K562 (cell line): ENCODE data around the gene NEDD8. TPM values are rescaled to one million over a fixed set of nuclear protein-coding genes. Genes with fewer than 3 reads are reported as not detected.

Experiments used
- ATAC-seq: fragments of 200-7000 bp; cut with Tn5 transposase; 3 replicates; pipeline ENCODE4 v1.9.1; 2020; ENCODE audit warnings: moderate library complexity
- BruUV-seq: library from RNA; stranded (reverse); fragments of 400-500 nt; replicated peaks from 2 replicates; lab custom pipeline; 2021; lab: Mats Ljungman, UMichigan
- CTCF ChIA-PET: fragments of 300-600 bp; formaldehyde crosslinking; extraction: SDS; loops from one replicate; lab custom pipeline; 2021; ENCODE audit warnings: low intra/inter-chr PET ratio; lab: Yijun Ruan, JAX
- POLR2A ChIA-PET: fragments of 300-600, 350-650 bp; sonication (Branson Sonifier 250); formaldehyde crosslinking; extraction: SDS; loops from one replicate; lab custom pipeline; 2021; ENCODE audit warnings: antibody characterized with exemption, inconsistent platforms; lab: Yijun Ruan, JAX
- DNase-seq, 4 experiments: peaks; one replicate each; pipeline versions ENCODE4 v3.0.0 to v3.0.0-alpha.2; 2011 to 2018; ENCODE audit warnings: low spot score in 3 of 4, mixed read lengths in 3 of 4; ENCODE audit errors: extremely low read depth in 1 of 4
- FAIRE-seq: peaks from 2 replicates; lab custom pipeline; 2011; peaks lifted over from hg19 to GRCh38; lab: Jason Lieb, UNC
- H2AFZ ChIP-seq: 2 replicates; pipeline ENCODE4 v1.6.0; 2011; ENCODE audit warnings: low read depth, low read length, control low read depth, inconsistent platforms
- H3K27ac ChIP-seq: fragments of 200-600 bp; 3 replicates; pipeline ENCODE4 v1.8.0; 2011; ENCODE audit warnings: low read depth, mild to moderate bottlenecking, control low read depth, inconsistent platforms, low read length, moderate library complexity, mixed read lengths; ENCODE audit errors: extremely low read depth
- H3K27me3 ChIP-seq, 2 experiments: fragments of 300-600 bp in 1 of 2; 2 replicates in 1 of 2; 3 replicates in 1 of 2; pipeline versions ENCODE4 v1.6.0 to v1.8.0; 2011; ENCODE audit warnings: inconsistent platforms in 2 of 2, low read length in 2 of 2, mild to moderate bottlenecking in 1 of 2, mixed read lengths in 1 of 2, moderate library complexity in 1 of 2; ENCODE audit not compliant: control insufficient read depth in 2 of 2, insufficient read depth in 2 of 2
- H3K36me3 ChIP-seq: fragments of 300-600 bp; 3 replicates; pipeline ENCODE4 v1.8.0; 2011; ENCODE audit warnings: mild to moderate bottlenecking, low read length, inconsistent platforms; ENCODE audit not compliant: control insufficient read depth, insufficient read depth
- H3K4me1 ChIP-seq, 2 experiments: fragments of 200-600 bp in 1 of 2; replicated peaks in 1 of 2; 2 replicates in 1 of 2; 3 replicates in 1 of 2; pipeline versions ENCODE4 v1.5.1 to v1.8.0; 2011; ENCODE audit warnings: inconsistent platforms in 2 of 2, low read length in 2 of 2, mild to moderate bottlenecking in 1 of 2, mixed read lengths in 1 of 2, moderate library complexity in 1 of 2; ENCODE audit not compliant: control insufficient read depth in 2 of 2, insufficient read depth in 2 of 2
- H3K4me2 ChIP-seq: 2 replicates; pipeline ENCODE4 v1.6.1; 2011; ENCODE audit warnings: low read length, control low read depth, inconsistent platforms, mixed read lengths; ENCODE audit not compliant: insufficient read depth
- H3K4me3 ChIP-seq: fragments of 200-600 bp; sonication (generic), shearing (Covaris generic); 2 replicates; pipeline ENCODE4 v1.5.1; 2016; ENCODE audit warnings: control low read depth, inconsistent platforms
- H3K79me2 ChIP-seq: fragments of 200-600 bp; 3 replicates; pipeline ENCODE4 v1.8.0; 2011; ENCODE audit warnings: low read length, inconsistent platforms; ENCODE audit not compliant: control insufficient read depth, insufficient read depth
- H3K9ac ChIP-seq, 2 experiments: 2 replicates each; pipeline versions ENCODE4 v1.6.0 to v1.6.1; 2011; ENCODE audit warnings: low read depth in 2 of 2, low read length in 2 of 2, control low read depth in 1 of 2, inconsistent platforms in 1 of 2, mild to moderate bottlenecking in 1 of 2, mixed read lengths in 1 of 2; ENCODE audit not compliant: insufficient read depth in 1 of 2
- H3K9me1 ChIP-seq: one replicate; pipeline ENCODE4 v1.6.0; 2011; ENCODE audit warnings: inconsistent platforms, mild to moderate bottlenecking, low read length, moderate library complexity; ENCODE audit not compliant: control insufficient read depth, insufficient read depth
- H3K9me3 ChIP-seq: replicated peaks from 2 replicates; pipeline ENCODE4 v1.5.1; 2011; ENCODE audit warnings: low read depth, low read length, inconsistent platforms; ENCODE audit not compliant: control insufficient read depth, insufficient read depth
- H4K20me1 ChIP-seq: replicated peaks from 2 replicates; pipeline ENCODE4 v1.6.1; 2011; ENCODE audit warnings: low read length, inconsistent platforms, mixed read lengths; ENCODE audit not compliant: control insufficient read depth, insufficient read depth
- DNMT1 ChIP-seq: fragments of 450-650 bp; IDR thresholded peaks from 2 replicates; pipeline ENCODE4 v1.6.1; 2016; ENCODE audit warnings: antibody characterized with exemption, mild to moderate bottlenecking
- EP400 ChIP-seq: fragments of 450-650 bp; IDR thresholded peaks from 2 replicates; pipeline ENCODE4 v1.6.1; 2017; ENCODE audit warnings: antibody characterized with exemption, mild to moderate bottlenecking, moderate library complexity
- HDAC8 ChIP-seq: fragments of 450-650 bp; IDR thresholded peaks from 2 replicates; pipeline ENCODE4 v1.6.1; 2016; ENCODE audit warnings: mild to moderate bottlenecking, missing genetic modification characterization, moderate library complexity, missing compliant biosample characterization
- HMG20B ChIP-seq: fragments of 250-450 bp; sonication (Bioruptor Pico); IDR thresholded peaks from 2 replicates; pipeline ENCODE4 v1.5.0; 2021; ENCODE audit warnings: mild to moderate bottlenecking
- KAT7 ChIP-seq: sonication (generic); formaldehyde crosslinking; IDR thresholded peaks from 2 replicates; pipeline ENCODE4 v1.8.0; 2022; ENCODE audit warnings: missing genetic modification reagents, mild to moderate bottlenecking, borderline replicate concordance
- MAZ ChIP-seq, 2 experiments: fragments of 450-650 bp in 1 of 2; sonication (generic) in 1 of 2; formaldehyde crosslinking; IDR thresholded peaks in 1 of 2; conservative IDR thresholded peaks in 1 of 2; 2 replicates each; pipeline versions ENCODE4 v1.4.0 to v1.5.0; 2020; ENCODE audit warnings: mild to moderate bottlenecking in 1 of 2, missing genetic modification reagents in 1 of 2
- NR2C1 ChIP-seq, 2 experiments: fragments of 450-650 bp; IDR thresholded peaks; 2 replicates each; pipeline ENCODE4 v1.6.1; 2017; ENCODE audit warnings: mild to moderate bottlenecking in 2 of 2, antibody characterized with exemption in 1 of 2, inconsistent platforms in 1 of 2, missing compliant biosample characterization in 1 of 2, missing genetic modification characterization in 1 of 2
- PKNOX1 ChIP-seq: fragments of 450-650 bp; IDR thresholded peaks from 2 replicates; pipeline ENCODE4 v1.6.1; 2016
- RAD51 ChIP-seq: fragments of 450-650 bp; IDR thresholded peaks from 2 replicates; pipeline ENCODE4 v1.7.1; 2016; ENCODE audit warnings: low read depth, mild to moderate bottlenecking, borderline replicate concordance
- RBM34 ChIP-seq: fragments of 200-400 bp; formaldehyde crosslinking; IDR thresholded peaks from 2 replicates; pipeline ENCODE4 v1.6.1; 2018; ENCODE audit warnings: low read length, borderline replicate concordance; ENCODE audit not compliant: insufficient read depth
- SMAD4 ChIP-seq: fragments of 250-450 bp; sonication (Bioruptor Pico); conservative IDR thresholded peaks from 2 replicates; pipeline ENCODE4 v1.8.0; 2021; ENCODE audit warnings: inconsistent platforms, mild to moderate bottlenecking, moderate library complexity
- TSC22D4 ChIP-seq: fragments of 450-650 bp; IDR thresholded peaks from 2 replicates; pipeline ENCODE4 v1.6.1; 2016; ENCODE audit warnings: missing genetic modification characterization, missing biosample characterization, control low read depth
- ZNF217 ChIP-seq: sonication (generic); formaldehyde crosslinking; IDR thresholded peaks from 2 replicates; pipeline ENCODE4 v1.8.0; 2022; ENCODE audit warnings: mild to moderate bottlenecking, missing genetic modification reagents
- ZNF431 ChIP-seq: sonication (generic); formaldehyde crosslinking; IDR thresholded peaks from 2 replicates; pipeline ENCODE4 v1.8.0; 2022; ENCODE audit warnings: mild to moderate bottlenecking, missing genetic modification reagents
- WGBS: fragments of 100-300 bp; shearing (Covaris generic); methylation state at CpG from one replicate; pipeline ENCODE4 v1.1.6; 2016; ENCODE audit warnings: low coverage, mixed read lengths; ENCODE audit not compliant: insufficient coverage; ENCODE audit errors: missing lambda C conversion rate; 5-methylcytosine and 5-hydroxymethylcytosine counted together
- in situ Hi-C: fragments of 300-500 bp; cut with MboI; formaldehyde crosslinking; loops from 4 replicates; pipeline ENCODE4 v1.15.0; 2018; ENCODE audit warnings: inconsistent platforms, mixed read lengths
- intact Hi-C: fragments of 100-400 bp; cut with micrococcal nuclease; formaldehyde crosslinking; loops from 2 replicates; pipeline ENCODE4 v1.14.2; 2022
- polyA plus RNA-seq, 8 experiments: library from polyadenylated mRNA; depleted of rRNA in 4 of 8; stranded (reverse) in 5 of 8; unstranded in 3 of 8; fragments of >200 nt; fragmentation: Nextera tagmentation in 2 of 8; fragmentation: Illumina TruSeq in 1 of 8; extraction: Ambion mirVana in 2 of 8; extraction: Trizol in 1 of 8; gene quantifications; 2 replicates each; pipeline versions ENCODE4 v1.2.1 to v1.2.3, GENCODE V29; 2011 to 2014; ENCODE audit warnings: inconsistent platforms in 1 of 8, missing spikeins in 1 of 8
- total RNA-seq, 7 experiments: library from RNA; depleted of rRNA in 6 of 7; stranded (reverse); fragments of >200 nt in 6 of 7; fragmentation: Illumina TruSeq in 2 of 7; extraction: Trizol in 2 of 7; gene quantifications; 2 replicates each; pipeline versions ENCODE4 v1.2.1 to v1.2.3, GENCODE V29; 2011 to 2021; ENCODE audit warnings: low replicate concordance in 1 of 7
- TF ChIP-seq, protein P1 (sequence below), 3 experiments: fragments of 200-800 bp in 1 of 3; sonication (Bioruptor generic) in 1 of 3; sonication (generic) in 1 of 3; formaldehyde crosslinking in 1 of 3; IDR thresholded peaks; 2 replicates each; pipeline versions ENCODE4 v1.6.1 to v1.8.0; 2016 to 2022; ENCODE audit warnings: mild to moderate bottlenecking in 2 of 3, missing compliant biosample characterization in 2 of 3, missing genetic modification characterization in 2 of 3, missing genetic modification reagents in 1 of 3
- TF ChIP-seq, protein P2 (sequence below): fragments of 200-800 bp; sonication (Bioruptor generic); IDR thresholded peaks from 2 replicates; pipeline ENCODE4 v1.6.1; 2017; ENCODE audit warnings: missing genetic modification characterization, missing compliant biosample characterization

Gene NEDD8
- total and polyA plus RNA-seq, 9 of the 15 experiments (the other 6 are each of a cell fraction or from before 2014, with no cell fraction given) = 142 to 691 (median 260) TPM

GRCh38 chr14:24212924-24213865 lies 19.0 kb downstream of the NEDD8 start, which contains the start of gene CHMP4A:
TSS of gene CHMP4A (minus strand) at chr14:24213488. CDS start at chr14:24213439, 49 bp downstream.
- H3K9me3 ChIP-seq = no peaks in the 10 kb centered on the region
- peak within 1 kb of the TSS; percentile 98 for H3K27ac ChIP-seq
- no peaks in the 10 kb centered on the region for H4K20me1 ChIP-seq
- peaks cover 26% of the 10 kb centered on the region for H3K79me2 ChIP-seq
- in situ Hi-C loops (no loop called here), intact Hi-C loops (no loop called here)
- peaks cover 40% of the 10 kb centered on the region; the same call in 2 of the 3 replicates for H3K36me3 ChIP-seq
- WGBS = 1% methylated on average over 29 of the region's 53 CpGs
- BruUV-seq = no TSS peak
- DNase-seq = peak; percentile 87 to 97 (median 90)
- H3K4me1 ChIP-seq = peaks cover 4 to 13% of the 10 kb centered on the region in 2 experiments; a peak in 4 of 5 replicates
- ChIA-PET POLR2A (interaction anchor here (0.5 to 3.6 kb wide), 10 partner anchors 9 to 159 kb away, joined by 3 to 21 read pairs (median 4); partner anchors contain the start of genes DCAF11, TINF2 and TM9SF1), CTCF (no interaction called here)
- peak within 1 kb of the TSS; percentile 85 for H3K4me3 ChIP-seq
- peak; percentile 95 for FAIRE-seq
- peak within 1 kb of the TSS; percentile 95 to 96 for H3K9ac ChIP-seq
- no peaks in the 10 kb centered on the region for H3K27me3 ChIP-seq
- ATAC-seq = peak; percentile 94
- H2AFZ ChIP-seq = peak within 1 kb of the TSS; percentile 94
- no peaks in the 10 kb centered on the region for H3K9me1 ChIP-seq
- peak within 1 kb of the TSS; percentile 94 for H3K4me2 ChIP-seq
- TF ChIP-seq MAZ (CRISPR knock-in tag; conservative IDR thresholded peaks at IDR 0.05 in 1 of 2, IDR thresholded peaks at IDR 0.05 in 1 of 2) (peak; percentile 33 to 85; a peak in 2 of 4 replicates), RBM34 (no peak), HMG20B (0 out of 2 replicates have a peak, but pooled peaks have one; percentile 16), ZNF431 (CRISPR knock-in tag) (0 out of 2 replicates have a peak, but pooled peaks have one; percentile 33), ZNF217 (CRISPR knock-in tag) (no peak), HDAC8 (no peak), DNMT1 (no peak), SMAD4 (CRISPR knock-in tag) (peak; percentile 84), RAD51 (peak; percentile 99), KAT7 (CRISPR knock-in tag) (no peak), PKNOX1 (peak; percentile 54; the same call in 1 of the 2 replicates), EP400 (peak; percentile 91), TSC22D4 (tag) (no peak), NR2C1 (IDR thresholded peaks at IDR 0.05) (peak; percentile 68), NR2C1 (tag; IDR thresholded peaks at IDR 0.05) (no peak)
- TF ChIP-seq, protein P1, sequence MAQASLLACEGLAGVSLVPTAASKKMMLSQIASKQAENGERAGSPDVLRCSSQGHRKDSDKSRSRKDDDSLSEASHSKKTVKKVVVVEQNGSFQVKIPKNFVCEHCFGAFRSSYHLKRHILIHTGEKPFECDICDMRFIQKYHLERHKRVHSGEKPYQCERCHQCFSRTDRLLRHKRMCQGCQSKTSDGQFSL (CRISPR knock-in tag; IDR thresholded peaks at IDR 0.05) = peak; percentile 76; the same call in 1 of the 2 replicates
- TF ChIP-seq, protein P1 (tag; IDR thresholded peaks at IDR 0.05) = no peak
- TF ChIP-seq, protein P2, sequence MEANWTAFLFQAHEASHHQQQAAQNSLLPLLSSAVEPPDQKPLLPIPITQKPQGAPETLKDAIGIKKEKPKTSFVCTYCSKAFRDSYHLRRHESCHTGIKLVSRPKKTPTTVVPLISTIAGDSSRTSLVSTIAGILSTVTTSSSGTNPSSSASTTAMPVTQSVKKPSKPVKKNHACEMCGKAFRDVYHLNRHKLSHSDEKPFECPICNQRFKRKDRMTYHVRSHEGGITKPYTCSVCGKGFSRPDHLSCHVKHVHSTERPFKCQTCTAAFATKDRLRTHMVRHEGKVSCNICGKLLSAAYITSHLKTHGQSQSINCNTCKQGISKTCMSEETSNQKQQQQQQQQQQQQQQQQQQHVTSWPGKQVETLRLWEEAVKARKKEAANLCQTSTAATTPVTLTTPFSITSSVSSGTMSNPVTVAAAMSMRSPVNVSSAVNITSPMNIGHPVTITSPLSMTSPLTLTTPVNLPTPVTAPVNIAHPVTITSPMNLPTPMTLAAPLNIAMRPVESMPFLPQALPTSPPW (CRISPR knock-in tag) = peak; percentile 54
